ENCODE measurements around the gene HS3ST3A1. TPM values are rescaled to one million over a fixed set of nuclear protein-coding genes. Genes with fewer than 3 reads are reported as not detected.

The HS3ST3A1 gene
- total RNA-seq: 0.31 TPM in 1 of 2 replicates, not detected in the other

GRCh38 chr17:13601776-13602551 lies at the start of gene HS3ST3A1:
TSS of gene HS3ST3A1 (minus strand) at chr17:13601929. CDS start at chr17:13601129, 800 bp downstream.

Data from bladder microvascular endothelial cell (primary cell).